GM18508 (cell line): ENCODE results near the gene PDS5B.
"Not testable (repeated sequence)": the region's sequence is repeated elsewhere in the genome, so short reads cannot be mapped to it uniquely, and the experiment has no call there.

Experiments
- ATAC-seq: cut with Tn5 transposase; IDR thresholded peaks from one replicate; pipeline ENCODE4 v1.9.1; 2021; ENCODE audit warnings: moderate number of reproducible peaks; ENCODE audit not compliant: insufficient read depth, unreplicated experiment

Gene PDS5B

GRCh38 chr13:32647926-32648325, 61.7 kb downstream of the PDS5B start:
- ATAC-seq = no peak

GRCh38 chr13:32650705-32651311, 64.6 kb downstream of the PDS5B start:
- ATAC-seq = peak; percentile 81

GRCh38 chr13:32657309-32657708, 71.1 kb downstream of the PDS5B start:
- ATAC-seq = no peak

GRCh38 chr13:32659736-32660135, 73.5 kb downstream of the PDS5B start:
- no peak for ATAC-seq

GRCh38 chr13:32660227-32660626, 74.0 kb downstream of the PDS5B start:
- ATAC-seq = no peak

- no peak for ATAC-seq
Observed at GRCh38 chr13:32661685-32662084, 75.4 kb downstream of the PDS5B start.

- no peak for ATAC-seq
Observed at GRCh38 chr13:32663660-32664059, 77.4 kb downstream of the PDS5B start.

GRCh38 chr13:32666990-32667571, 80.8 kb downstream of the PDS5B start:
- no peak for ATAC-seq

- ATAC-seq = no peak
Observed at GRCh38 chr13:32669030-32669646, 82.9 kb downstream of the PDS5B start.

- no peak for ATAC-seq
Observed at GRCh38 chr13:32674503-32674902, 88.3 kb downstream of the PDS5B start.

- ATAC-seq = no peak
Observed at GRCh38 chr13:32676242-32676641, 90.0 kb downstream of the PDS5B start.

- no peak for ATAC-seq
Observed at GRCh38 chr13:32682130-32682529, 95.9 kb downstream of the PDS5B start.

GRCh38 chr13:32682740-32683139, 96.5 kb downstream of the PDS5B start:
- no peak for ATAC-seq

GRCh38 chr13:32687275-32687674, 101.0 kb downstream of the PDS5B start:
- no peak for ATAC-seq

GRCh38 chr13:32695602-32696250, 109.5 kb downstream of the PDS5B start:
- no peak for ATAC-seq

GRCh38 chr13:32707471-32707870, 121.2 kb downstream of the PDS5B start:
- no peak for ATAC-seq

- no peak for ATAC-seq
Observed at GRCh38 chr13:32713397-32713796, 127.1 kb downstream of the PDS5B start.

GRCh38 chr13:32716201-32716600, 129.9 kb downstream of the PDS5B start:
- ATAC-seq = not testable (repeated sequence)

- ATAC-seq = no peak
Observed at GRCh38 chr13:32720026-32720425, 133.8 kb downstream of the PDS5B start.

- ATAC-seq = not testable (repeated sequence)
Observed at GRCh38 chr13:32721131-32722034, 135.1 kb downstream of the PDS5B start.
